ENCODE measurements around the gene FUT4.
"Not testable (repeated sequence)": the region's sequence is repeated elsewhere in the genome, so short reads cannot be mapped to it uniquely, and the experiment has no call there.

FUT4 gene

GRCh38 chr11:94543695-94544645 lies at the start of gene FUT4:
Gene FUT4, plus strand, starts transcription at chr11:94543921. Its CDS starts 213 bp downstream, at chr11:94544134.
- DNase-seq = peak; percentile 77

- DNase-seq = no peak
These were observed 49.5 kb upstream of the FUT4 start for GRCh38 chr11:94494126-94494680.

- DNase-seq = no peak
These were observed 43.5 kb upstream of the FUT4 start for GRCh38 chr11:94500181-94500580.

- no peak for DNase-seq
These were observed 42.2 kb upstream of the FUT4 start for GRCh38 chr11:94501522-94501921.

- DNase-seq = peak; percentile 49
These were observed 38.9 kb upstream of the FUT4 start for GRCh38 chr11:94504689-94505293.

GRCh38 chr11:94506513-94506912 lies 37.2 kb upstream of the FUT4 start:
- DNase-seq = not testable (repeated sequence)

GRCh38 chr11:94507485-94507884 lies 36.2 kb upstream of the FUT4 start:
- DNase-seq = no peak

GRCh38 chr11:94511932-94512781 lies 31.6 kb upstream of the FUT4 start, which contains the start of gene C11orf97:
Gene C11orf97, plus strand, starts transcription at chr11:94512461. Its CDS starts 68 bp downstream, at chr11:94512529.
- no peak for DNase-seq

GRCh38 chr11:94513091-94513490 lies 30.6 kb upstream of the FUT4 start:
- peak; percentile 76 for DNase-seq

GRCh38 chr11:94515398-94515797 lies 28.3 kb upstream of the FUT4 start:
- DNase-seq = no peak

GRCh38 chr11:94516725-94517124 lies 27.0 kb upstream of the FUT4 start:
- no peak for DNase-seq

GRCh38 chr11:94518300-94518699 lies 25.4 kb upstream of the FUT4 start:
- no peak for DNase-seq

- DNase-seq = peak; percentile 49
These were observed 24.1 kb upstream of the FUT4 start for GRCh38 chr11:94519478-94520084.

GRCh38 chr11:94521684-94522083 lies 22.0 kb upstream of the FUT4 start:
- DNase-seq = no peak

GRCh38 chr11:94524341-94524740 lies 19.4 kb upstream of the FUT4 start:
- no peak for DNase-seq

GRCh38 chr11:94525546-94526324 lies 18.0 kb upstream of the FUT4 start:
- DNase-seq = peak; percentile 77

- no peak for DNase-seq
These were observed 16.9 kb upstream of the FUT4 start for GRCh38 chr11:94526645-94527438.

- no peak for DNase-seq
These were observed 15.2 kb upstream of the FUT4 start for GRCh38 chr11:94528551-94528950.

- no peak for DNase-seq
These were observed 11.5 kb upstream of the FUT4 start for GRCh38 chr11:94532211-94532610.

GRCh38 chr11:94533206-94533605 lies 10.5 kb upstream of the FUT4 start:
- no peak for DNase-seq

Measured in NCI-H2171 treated with DMSO at 0.1 percent for 48 hours (cell line).